Sigmoid colon (tissue), 7 donors: ENCODE results near the gene PGAP1. TPM values are rescaled to one million over a fixed set of nuclear protein-coding genes. Genes with fewer than 3 reads are reported as not detected.
A peak's percentile ranks its signal among the peaks of the same experiment; 100 is the strongest.

Source experiments
- DNase-seq: peaks from one replicate; pipeline ENCODE4 v3.0.0-alpha.2; 2019
- H3K27ac ChIP-seq, 4 donors: fragments of 200-600 bp; sonication (generic); one replicate each; pipeline ENCODE4 v1.5.1; 2016 to 2019; ENCODE audit warnings: mild to moderate bottlenecking in 1 of 4
- H3K27me3 ChIP-seq, 3 donors: fragments of 200-600 bp; sonication (generic); one replicate each; pipeline ENCODE4 v1.5.1; 2019; ENCODE audit warnings: mild to moderate bottlenecking in 1 of 3
- H3K36me3 ChIP-seq, 4 donors: fragments of 200-600 bp; sonication (generic); one replicate each; pipeline ENCODE4 v1.5.1; 2016 to 2019
- H3K4me1 ChIP-seq, 4 donors: fragments of 200-600 bp; sonication (generic); one replicate each; pipeline ENCODE4 v1.5.1; 2017 to 2019
- H3K4me3 ChIP-seq, 4 donors: fragments of 200-600 bp; sonication (generic); one replicate each; pipeline ENCODE4 v1.5.1; 2017 to 2019; ENCODE audit warnings: mild to moderate bottlenecking in 2 of 4, moderate library complexity in 1 of 4
- H3K9me3 ChIP-seq, 4 donors: fragments of 200-600 bp in 3 of 4; sonication (generic) in 3 of 4; one replicate each; pipeline versions ENCODE4 v1.5.1 to v1.6.1; 2013 to 2019
- EP300 ChIP-seq, 4 donors: sonication (generic); formaldehyde crosslinking; IDR thresholded peaks; one replicate each; pipeline ENCODE4 v1.6.1; 2017; ENCODE audit warnings: antibody characterized with exemption in 4 of 4
- POLR2A ChIP-seq, 2 donors: fragments of 450-650 bp; IDR thresholded peaks; one replicate each; pipeline ENCODE4 v1.6.1; 2016; ENCODE audit warnings: antibody characterized with exemption in 2 of 2, mild to moderate bottlenecking in 2 of 2, moderate library complexity in 2 of 2
- POLR2AphosphoS5 ChIP-seq, 4 donors: sonication (generic); formaldehyde crosslinking; IDR thresholded peaks; one replicate each; pipeline ENCODE4 v1.6.1; 2017; ENCODE audit warnings: antibody characterized with exemption in 4 of 4
- WGBS, 2 donors: extraction: QIAGEN DNeasy Blood & Tissue Kit; methylation state at CpG; one replicate each; pipeline ENCODE4 v1.1.7; 2013; 5-methylcytosine and 5-hydroxymethylcytosine counted together
- intact Hi-C: fragments of 100-400 bp; cut with DNase I; formaldehyde crosslinking; loops from one replicate; pipeline ENCODE4 v1.15.1; 2023
- polyA plus RNA-seq, 3 donors: library from polyadenylated mRNA; stranded (reverse); fragments of 200-250 nt; gene quantifications; one replicate each; pipeline ENCODE4 v1.2.3, GENCODE V29; 2013
- total RNA-seq, 4 donors: library from RNA; depleted of rRNA; stranded (reverse); fragments of >200 nt; gene quantifications; one replicate each; pipeline ENCODE4 v1.1.0, GENCODE V29; 2016
- TF ChIP-seq, protein P1 (sequence below), 4 experiments: fragments of 450-650 bp in 3 of 4; fragments of 200-600 bp in 1 of 4; IDR thresholded peaks; one replicate each; pipeline ENCODE4 v1.5.1; 2016 to 2019; ENCODE audit warnings: antibody characterized with exemption in 4 of 4, mild to moderate bottlenecking in 3 of 4, moderate library complexity in 2 of 4
- donor health status: healthy with polysubstance abuse.
- donor health status: Bipolar disorder and iron deficiency.
- donor health status: healthy.

PGAP1 gene
- total and polyA plus RNA-seq, 7 donors = 0.46 to 14.0 (median 6.6) TPM

GRCh38 chr2:196927376-196928225 lies 1.1 kb upstream of the PGAP1 start:
- H3K27ac ChIP-seq = peak overlapping the region; percentile 89 to 95 (median 92)
- DNase-seq = no peak
- H3K36me3 ChIP-seq = no peaks in the 10 kb centered on the region
- intact Hi-C loops = loop anchor here (2.0 to 10.0 kb wide), 3 partner anchors 61 to 267 kb away; partner anchors contain the start of gene GTF3C3
- 6 to 11% methylated on average over 22 of the region's 22 CpGs for WGBS, 2 donors
- TF ChIP-seq POLR2A (IDR thresholded peaks at IDR 0.05) (no peak), EP300 (IDR thresholded peaks at IDR 0.05) (no peak), POLR2AphosphoS5 (IDR thresholded peaks at IDR 0.05) (no peak)
- TF ChIP-seq, protein P1, sequence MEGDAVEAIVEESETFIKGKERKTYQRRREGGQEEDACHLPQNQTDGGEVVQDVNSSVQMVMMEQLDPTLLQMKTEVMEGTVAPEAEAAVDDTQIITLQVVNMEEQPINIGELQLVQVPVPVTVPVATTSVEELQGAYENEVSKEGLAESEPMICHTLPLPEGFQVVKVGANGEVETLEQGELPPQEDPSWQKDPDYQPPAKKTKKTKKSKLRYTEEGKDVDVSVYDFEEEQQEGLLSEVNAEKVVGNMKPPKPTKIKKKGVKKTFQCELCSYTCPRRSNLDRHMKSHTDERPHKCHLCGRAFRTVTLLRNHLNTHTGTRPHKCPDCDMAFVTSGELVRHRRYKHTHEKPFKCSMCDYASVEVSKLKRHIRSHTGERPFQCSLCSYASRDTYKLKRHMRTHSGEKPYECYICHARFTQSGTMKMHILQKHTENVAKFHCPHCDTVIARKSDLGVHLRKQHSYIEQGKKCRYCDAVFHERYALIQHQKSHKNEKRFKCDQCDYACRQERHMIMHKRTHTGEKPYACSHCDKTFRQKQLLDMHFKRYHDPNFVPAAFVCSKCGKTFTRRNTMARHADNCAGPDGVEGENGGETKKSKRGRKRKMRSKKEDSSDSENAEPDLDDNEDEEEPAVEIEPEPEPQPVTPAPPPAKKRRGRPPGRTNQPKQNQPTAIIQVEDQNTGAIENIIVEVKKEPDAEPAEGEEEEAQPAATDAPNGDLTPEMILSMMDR (IDR thresholded peaks at IDR 0.05) = no peak
- peak overlapping the region; percentile 48 to 91 (median 80) for H3K4me3 ChIP-seq
- H3K4me1 ChIP-seq = peaks cover 0 to 24% (median 16%) of the 10 kb centered on the region in 4 donors
- no peaks in the 10 kb centered on the region for H3K9me3 ChIP-seq
- H3K27me3 ChIP-seq = no peaks in the 10 kb centered on the region

DNA sequence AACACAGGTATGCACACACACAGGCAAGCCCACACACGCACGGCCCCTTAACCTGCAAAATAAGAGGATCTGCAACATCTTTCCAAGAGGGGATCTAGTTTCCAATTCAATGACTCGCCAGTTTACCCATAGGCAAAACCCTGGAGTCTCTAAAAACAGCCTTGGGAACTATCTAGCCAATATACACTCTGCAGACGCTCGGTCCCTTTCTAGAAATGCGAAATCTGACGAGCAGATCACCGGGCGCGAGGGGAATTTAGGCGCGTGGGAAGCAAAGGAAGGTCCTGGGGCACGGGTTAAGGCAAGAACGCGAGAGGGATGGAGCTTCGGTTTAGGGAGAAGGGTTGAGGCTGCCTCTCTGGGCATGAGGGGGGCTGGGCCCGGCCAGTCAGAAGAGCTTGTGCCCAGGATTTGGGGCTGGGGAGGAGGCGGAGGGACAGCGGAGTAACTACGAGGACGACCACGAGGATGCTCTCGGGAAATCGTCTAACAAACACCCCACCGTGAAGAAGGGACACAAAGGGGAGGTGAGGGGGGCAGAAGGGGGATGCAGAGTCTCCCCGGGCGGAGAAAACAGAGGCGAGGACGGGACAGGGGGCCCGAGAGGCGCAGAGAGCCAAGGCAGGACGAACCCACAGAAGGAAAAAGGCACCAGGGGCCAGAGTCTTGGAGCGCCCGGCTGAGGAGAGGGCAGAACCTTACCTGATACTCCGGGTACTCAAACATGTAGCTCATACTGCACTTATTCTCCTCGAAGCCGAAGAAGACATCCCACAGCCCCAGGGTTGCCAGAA lies 542 bp downstream of the PGAP1 start:
- no peaks in the 10 kb centered on the region for H3K27me3 ChIP-seq
- no peaks in the 10 kb centered on the region for H3K9me3 ChIP-seq
- intact Hi-C loops = loop anchor here (2.0 to 10.0 kb wide), 3 partner anchors 63 to 269 kb away; partner anchors contain the start of gene GTF3C3
- DNase-seq = peak; percentile 72
- peak overlapping the region; percentile 48 to 91 (median 80) for H3K4me3 ChIP-seq
- H3K27ac ChIP-seq = peak overlapping the region; percentile 89 to 95 (median 92)
- TF ChIP-seq, protein P1 (IDR thresholded peaks at IDR 0.05) = no peak
- TF ChIP-seq EP300 (IDR thresholded peaks at IDR 0.05) (no peak), POLR2AphosphoS5 (IDR thresholded peaks at IDR 0.05) (no peak), POLR2A (IDR thresholded peaks at IDR 0.05) (no peak)
- H3K36me3 ChIP-seq = no peaks in the 10 kb centered on the region
- peaks cover 0 to 24% (median 16%) of the 10 kb centered on the region in 4 donors for H3K4me1 ChIP-seq
- 1% methylated on average over 37 of the region's 37 CpGs for WGBS, 2 donors

GRCh38 chr2:196925051-196925767 lies 1.3 kb downstream of the PGAP1 start:
- Histone ChIP-seq H3K9me3 (no peaks in the 10 kb centered on the region), H3K27ac (peak overlapping the region; percentile 89 to 95 (median 92)), H3K27me3 (no peaks in the 10 kb centered on the region), H3K36me3 (no peaks in the 10 kb centered on the region), H3K4me3 (peak overlapping the region; percentile 48 to 91 (median 80)), H3K4me1 (peaks cover 0 to 24% (median 16%) of the 10 kb centered on the region in 4 donors)
- DNase-seq = no peak
- WGBS, 2 donors = 5 to 25% methylated on average over 11 of the region's 11 CpGs
- TF ChIP-seq EP300 (IDR thresholded peaks at IDR 0.05) = no peak
- no peak for TF ChIP-seq POLR2A (IDR thresholded peaks at IDR 0.05)
- TF ChIP-seq, protein P1 (IDR thresholded peaks at IDR 0.05) = no peak
- no peak for TF ChIP-seq POLR2AphosphoS5 (IDR thresholded peaks at IDR 0.05)
- intact Hi-C loops = loop anchor here (10.0 kb wide), 1 partner anchor 270 kb away; no protein-coding TSS in a partner anchor

DNA sequence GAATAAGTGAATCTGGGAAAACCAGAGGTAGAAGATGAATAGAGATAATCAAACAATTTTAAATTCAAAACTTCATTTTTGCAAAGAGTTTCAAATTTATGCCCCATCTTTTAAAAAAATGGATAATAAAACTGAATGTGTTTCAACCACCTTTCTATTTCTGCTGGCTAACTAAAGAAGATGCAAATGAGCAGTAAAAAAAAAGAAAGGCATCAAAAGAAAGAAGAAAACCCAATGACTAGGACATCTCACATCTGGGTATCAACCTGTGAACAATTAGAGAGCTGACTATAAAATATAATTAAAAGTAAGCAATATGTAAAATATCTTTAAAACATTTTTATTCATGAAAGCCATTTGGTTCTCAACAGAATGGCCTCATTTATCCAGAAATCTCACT lies 2.5 kb downstream of the PGAP1 start:
- no peak for DNase-seq
- Histone ChIP-seq H3K36me3 (no peaks in the 10 kb centered on the region), H3K4me3 (no peak overlapping the region), H3K27ac (no peak overlapping the region), H3K9me3 (no peaks in the 10 kb centered on the region), H3K27me3 (no peaks in the 10 kb centered on the region), H3K4me1 (peaks cover 0 to 24% (median 16%) of the 10 kb centered on the region in 4 donors)
- TF ChIP-seq POLR2AphosphoS5 (IDR thresholded peaks at IDR 0.05) = no peak
- TF ChIP-seq EP300 (IDR thresholded peaks at IDR 0.05) = no peak
- no peak for TF ChIP-seq POLR2A (IDR thresholded peaks at IDR 0.05)
- TF ChIP-seq, protein P1 (IDR thresholded peaks at IDR 0.05) = no peak
- intact Hi-C loops = loop anchor here (10.0 kb wide), 1 partner anchor 271 kb away; no protein-coding TSS in a partner anchor
